Lung (tissue), 12 donors: Measurements from ENCODE around the gene UQCRQ. TPM values are rescaled to one million over a fixed set of nuclear protein-coding genes. Genes with fewer than 3 reads are reported as not detected.

Experiments used
- ATAC-seq: fragments of 200-7000 bp; cut with Tn5 transposase; one replicate; pipeline ENCODE4 v1.9.1; 2020; ENCODE audit warnings: moderate number of reproducible peaks; ENCODE audit not compliant: insufficient read depth, low FRiP score
- DNase-seq, 3 donors: peaks; one replicate each; pipeline ENCODE4 v3.0.0-alpha.2; 2013 to 2017
- H3K27ac ChIP-seq, 2 donors: one replicate each; pipeline ENCODE4 v1.5.1; 2013; ENCODE audit warnings: mild to moderate bottlenecking in 2 of 2, moderate library complexity in 2 of 2, control low read depth in 1 of 2, inconsistent platforms in 1 of 2, low read depth in 1 of 2, low read length in 1 of 2
- H3K27me3 ChIP-seq, 3 donors: one replicate each; pipeline ENCODE4 v1.5.1; 2013; ENCODE audit warnings: low read length in 2 of 3; ENCODE audit not compliant: control insufficient read depth in 3 of 3, insufficient read depth in 3 of 3
- H3K36me3 ChIP-seq, 4 donors: one replicate each; pipeline ENCODE4 v1.5.1; 2013; ENCODE audit warnings: low read length in 4 of 4, mild to moderate bottlenecking in 1 of 4, moderate library complexity in 1 of 4; ENCODE audit not compliant: control insufficient read depth in 4 of 4, insufficient read depth in 4 of 4
- H3K4me1 ChIP-seq, 5 donors: one replicate each; pipeline ENCODE4 v1.5.1; 2013; ENCODE audit warnings: low read length in 5 of 5, mild to moderate bottlenecking in 2 of 5, moderate library complexity in 1 of 5; ENCODE audit not compliant: control insufficient read depth in 5 of 5, insufficient read depth in 5 of 5
- H3K4me3 ChIP-seq: one replicate; pipeline ENCODE4 v1.5.1; 2013; ENCODE audit warnings: mild to moderate bottlenecking, control low read depth, moderate library complexity
- H3K9ac ChIP-seq, 2 donors: one replicate each; pipeline ENCODE4 v1.5.1; 2013; ENCODE audit warnings: low read length in 2 of 2, control low read depth in 1 of 2; ENCODE audit not compliant: insufficient read depth in 1 of 2
- H3K9me3 ChIP-seq, 4 donors: one replicate each; pipeline ENCODE4 v1.5.1; 2013; ENCODE audit warnings: low read length in 3 of 4, mild to moderate bottlenecking in 1 of 4, moderate library complexity in 1 of 4; ENCODE audit not compliant: control insufficient read depth in 4 of 4, insufficient read depth in 3 of 4
- CTCF ChIP-seq: IDR thresholded peaks from 2 replicates; pipeline ENCODE4 v1.5.1; 2012; ENCODE audit warnings: mild to moderate bottlenecking; ENCODE audit errors: control extremely low read depth, extremely low read depth
- WGBS, 2 donors: extraction: QIAGEN DNeasy Blood & Tissue Kit; methylation state at CpG; one replicate each; pipeline ENCODE4 v1.1.7; 2013; 5-methylcytosine and 5-hydroxymethylcytosine counted together
- polyA plus RNA-seq, 2 donors: library from polyadenylated mRNA; stranded (reverse); fragments of 200-250 nt; gene quantifications; one replicate each; pipeline ENCODE4 v1.2.1, GENCODE V29; 2013
- total RNA-seq, 2 donors: library from RNA; depleted of rRNA in 1 of 2; stranded (reverse); fragments of >200 nt in 1 of 2; gene quantifications; one replicate each; pipeline ENCODE4 v1.2.1, GENCODE V29; 2014 to 2021
- donor health status: control.
- donor health status: control.
- donor health status: Bipolar disorder and iron deficiency.
- donor health status: healthy.
- donor health status: DM: yes; HTN: yes; CAD: no.

UQCRQ gene
- total and polyA plus RNA-seq, 4 donors, result 99.0 to 528 (median 296) TPM

DNA sequence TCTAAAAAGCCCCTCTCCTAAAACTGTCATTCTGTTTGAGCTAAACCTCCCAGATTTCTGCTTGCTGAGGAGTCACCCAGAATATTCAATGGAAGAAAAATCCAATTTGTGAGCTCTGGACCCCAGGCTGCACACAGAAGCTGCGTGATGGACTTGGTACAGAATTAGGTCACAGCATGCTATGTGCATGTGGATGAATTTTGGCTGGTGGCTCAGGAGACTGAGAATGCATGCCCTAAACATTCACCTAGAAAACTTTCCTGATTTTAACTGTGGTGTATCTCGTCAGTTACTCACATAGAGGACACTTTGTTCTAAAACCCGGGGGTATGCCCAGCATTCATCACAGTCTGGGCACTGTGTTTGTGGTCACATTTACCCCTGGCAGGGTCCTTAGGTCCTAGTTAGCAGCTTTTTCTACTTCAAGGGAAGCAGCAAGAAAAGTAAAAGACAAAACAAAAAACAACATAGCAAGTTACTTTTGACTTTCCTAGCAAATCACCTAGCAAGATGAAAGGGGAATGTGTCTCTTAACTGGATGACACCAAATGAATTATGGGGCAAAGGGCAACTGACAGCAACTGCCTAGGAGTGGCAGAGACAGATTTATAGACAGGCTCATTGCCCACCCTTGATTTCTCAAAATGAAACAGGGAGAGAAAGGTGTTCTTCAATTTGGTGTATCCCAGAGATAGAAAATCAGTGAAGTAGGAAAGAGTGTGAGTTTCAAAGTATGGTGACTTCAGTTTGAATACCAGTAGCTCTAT, 27.7 kb upstream of the UQCRQ start:
- DNase-seq (no peak), ATAC-seq (no peak)
- no peak for TF ChIP-seq CTCF
- peaks cover 0 to 9% (median 0%) of the 10 kb centered on the region in 5 donors for H3K4me1 ChIP-seq
- H3K36me3 ChIP-seq, result no peaks in the 10 kb centered on the region
- H3K9me3 ChIP-seq, result no peaks in the 10 kb centered on the region
- H3K27me3 ChIP-seq, result no peaks in the 10 kb centered on the region
- no peak overlapping the region for H3K9ac ChIP-seq
- 58 to 84% methylated on average over 3 of the region's 3 CpGs for WGBS, 2 donors
- no peak overlapping the region for H3K27ac ChIP-seq
- no peak overlapping the region for H3K4me3 ChIP-seq

GRCh38 chr5:132839426-132840301, 26.8 kb upstream of the UQCRQ start:
- 64 to 71% methylated on average over 8 of the region's 8 CpGs for WGBS, 2 donors
- no peak for TF ChIP-seq CTCF
- Histone ChIP-seq H3K27ac (peak overlapping the region in 1 of 2 donors; percentile 89), H3K9me3 (no peaks in the 10 kb centered on the region), H3K27me3 (no peaks in the 10 kb centered on the region), H3K9ac (no peak overlapping the region), H3K4me1 (peaks cover 0 to 9% (median 0%) of the 10 kb centered on the region in 5 donors), H3K4me3 (no peak overlapping the region), H3K36me3 (no peaks in the 10 kb centered on the region)
- peak in 1 of 3 donors; percentile 43 for DNase-seq
- ATAC-seq, result no peak

DNA sequence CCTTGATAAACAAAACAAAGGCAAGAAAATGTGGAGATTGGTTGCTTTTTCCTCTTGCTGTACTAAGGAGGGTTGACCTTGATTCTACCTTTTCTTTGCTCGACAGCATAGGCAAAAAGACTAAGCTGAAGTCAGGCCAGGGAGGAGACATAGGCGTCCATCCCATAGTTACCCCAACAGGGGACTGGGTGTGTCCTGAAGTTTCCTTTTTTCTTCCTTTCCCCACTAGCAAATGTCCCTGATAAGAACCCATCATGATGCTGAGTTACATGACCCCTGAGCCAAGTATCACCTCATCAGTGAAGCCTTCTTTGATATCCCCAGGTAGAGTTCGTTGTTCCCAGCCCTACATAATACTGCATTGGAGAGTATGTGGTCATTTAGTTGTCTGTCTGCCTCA, 26.1 kb upstream of the UQCRQ start:
- 70 to 73% methylated on average over 3 of the region's 3 CpGs for WGBS, 2 donors
- Histone ChIP-seq H3K9ac (no peak overlapping the region), H3K36me3 (no peaks in the 10 kb centered on the region), H3K9me3 (no peaks in the 10 kb centered on the region), H3K27ac (peak overlapping the region in 1 of 2 donors; percentile 87), H3K4me3 (no peak overlapping the region), H3K27me3 (no peaks in the 10 kb centered on the region), H3K4me1 (peaks cover 0 to 9% (median 0%) of the 10 kb centered on the region in 5 donors)
- TF ChIP-seq CTCF, result no peak
- DNase-seq (no peak), ATAC-seq (no peak)
